ENCODE data around the gene CRTC1.

DNA sequence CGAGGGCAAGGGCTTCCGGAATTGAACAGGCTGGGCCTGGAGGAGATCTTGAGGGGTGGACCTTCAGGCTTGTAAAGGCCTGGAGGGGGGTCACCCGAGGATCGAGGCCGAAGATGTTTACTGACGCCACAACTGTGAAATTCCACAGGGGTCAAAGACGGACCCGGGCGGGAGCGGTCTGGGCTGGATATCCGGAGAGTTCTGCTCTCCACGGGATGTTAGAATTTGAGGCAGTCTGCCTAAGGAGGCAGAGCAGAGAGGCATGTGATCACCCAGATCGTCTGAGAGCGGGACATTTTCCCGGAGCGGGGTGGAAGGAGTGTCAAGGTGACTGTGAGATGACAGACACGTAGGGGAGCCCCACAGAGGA, 33.5 kb upstream of the CRTC1 start:
- TF ChIP-seq CTCF (IDR thresholded peaks at IDR 0.05) (no peak), POLR2A (IDR thresholded peaks at IDR 0.05) (no peak)

Measured in uterus (tissue), 2 donors.